Stimulated activated naive CD8-positive, alpha-beta T cell treated with anti-CD3 and anti-CD28 coated beads, Interleukin-15, Interleukin-2, amounts not matched to agents 100 ng/mL and 50 ng/mL, for 24 hours (primary cell): ENCODE results near the gene GALM.
"Not testable (repeated sequence)": the region's sequence is repeated elsewhere in the genome, so short reads cannot be mapped to it uniquely, and the experiment has no call there.

Experiments
- H3K27ac Mint-ChIP-seq: one replicate; pipeline ENCODE4 v1.8.0; 2021; ENCODE audit warnings: mild to moderate bottlenecking, mixed read lengths
- H3K27me3 Mint-ChIP-seq: one replicate; pipeline ENCODE4 v1.8.0; 2021; ENCODE audit warnings: mixed read lengths
- H3K36me3 Mint-ChIP-seq: one replicate; pipeline ENCODE4 v1.8.0; 2021; ENCODE audit warnings: low read depth, mixed read lengths
- H3K4me1 Mint-ChIP-seq: one replicate; pipeline ENCODE4 v1.8.0; 2021; ENCODE audit warnings: low read depth, mixed read lengths
- H3K4me3 Mint-ChIP-seq: one replicate; pipeline ENCODE4 v1.8.0; 2021; ENCODE audit warnings: mild to moderate bottlenecking, mixed read lengths
- H3K9me3 Mint-ChIP-seq: one replicate; pipeline ENCODE4 v1.8.0; 2021; ENCODE audit warnings: mixed read lengths

The GALM gene

GRCh38 chr2:38642373-38643017 lies 23.4 kb upstream of the GALM start:
- H3K9me3 Mint-ChIP-seq, H3K4me3 Mint-ChIP-seq, H3K36me3 Mint-ChIP-seq, H3K27ac Mint-ChIP-seq, H3K27me3 Mint-ChIP-seq: not testable (repeated sequence)
- peaks cover 23% of the 10 kb centered on the region for H3K4me1 Mint-ChIP-seq

- H3K4me1 Mint-ChIP-seq = peaks cover 26% of the 10 kb centered on the region
Observed at GRCh38 chr2:38643021-38643671, 22.8 kb upstream of the GALM start.

GRCh38 chr2:38643683-38644511 lies 22.0 kb upstream of the GALM start:
- H3K4me1 Mint-ChIP-seq = peaks cover 29% of the 10 kb centered on the region
- H3K27ac Mint-ChIP-seq = peak overlapping the region; percentile 73
- H3K27me3 Mint-ChIP-seq, H3K9me3 Mint-ChIP-seq, H3K36me3 Mint-ChIP-seq: not testable (repeated sequence)
- H3K4me3 Mint-ChIP-seq = peak overlapping the region; percentile 27

More at GRCh38 chr2:38643021-38643671, 22.8 kb upstream of the GALM start:
- Mint-ChIP-seq H3K27me3 (no peaks in the 10 kb centered on the region), H3K4me3 (no peak overlapping the region), H3K9me3 (peaks cover 3% of the 10 kb centered on the region), H3K27ac (no peak overlapping the region), H3K36me3 (no peaks in the 10 kb centered on the region)

- peaks cover 3% of the 10 kb centered on the region for H3K9me3 Mint-ChIP-seq
- H3K27ac Mint-ChIP-seq = no peak overlapping the region
Observed at GRCh38 chr2:38648107-38648761, 17.7 kb upstream of the GALM start.

GRCh38 chr2:38649176-38649728 lies 16.7 kb upstream of the GALM start:
- no peaks in the 10 kb centered on the region for H3K27me3 Mint-ChIP-seq
- H3K36me3 Mint-ChIP-seq = no peaks in the 10 kb centered on the region
- peaks cover 54% of the 10 kb centered on the region for H3K4me1 Mint-ChIP-seq
- H3K27ac Mint-ChIP-seq = no peak overlapping the region
- no peak overlapping the region for H3K4me3 Mint-ChIP-seq
- H3K9me3 Mint-ChIP-seq = no peaks in the 10 kb centered on the region

More at GRCh38 chr2:38648107-38648761, 17.7 kb upstream of the GALM start:
- Mint-ChIP-seq H3K4me3 (no peak overlapping the region), H3K27me3 (no peaks in the 10 kb centered on the region), H3K36me3 (no peaks in the 10 kb centered on the region), H3K4me1 (peaks cover 50% of the 10 kb centered on the region)

- no peaks in the 10 kb centered on the region for H3K36me3 Mint-ChIP-seq
- H3K4me3 Mint-ChIP-seq = no peak overlapping the region
Observed at GRCh38 chr2:38650012-38650411, 15.9 kb upstream of the GALM start.

GRCh38 chr2:38650717-38651116 lies 15.2 kb upstream of the GALM start:
- H3K9me3 Mint-ChIP-seq = no peaks in the 10 kb centered on the region
- no peaks in the 10 kb centered on the region for H3K27me3 Mint-ChIP-seq
- H3K36me3 Mint-ChIP-seq = no peaks in the 10 kb centered on the region
- H3K4me3 Mint-ChIP-seq = no peak overlapping the region
- peaks cover 63% of the 10 kb centered on the region for H3K4me1 Mint-ChIP-seq
- no peak overlapping the region for H3K27ac Mint-ChIP-seq

More at GRCh38 chr2:38650012-38650411, 15.9 kb upstream of the GALM start:
- Mint-ChIP-seq H3K27me3 (no peaks in the 10 kb centered on the region), H3K27ac (no peak overlapping the region), H3K4me1 (peaks cover 56% of the 10 kb centered on the region), H3K9me3 (no peaks in the 10 kb centered on the region)

- H3K27me3 Mint-ChIP-seq = no peaks in the 10 kb centered on the region
- H3K9me3 Mint-ChIP-seq = no peaks in the 10 kb centered on the region
- no peaks in the 10 kb centered on the region for H3K36me3 Mint-ChIP-seq
- peak overlapping the region; percentile 63 for H3K4me3 Mint-ChIP-seq
- peaks cover 66% of the 10 kb centered on the region for H3K4me1 Mint-ChIP-seq
- H3K27ac Mint-ChIP-seq = peak overlapping the region; percentile 84
Observed at GRCh38 chr2:38652431-38653273, 13.3 kb upstream of the GALM start.

GRCh38 chr2:38653380-38653714 lies 12.6 kb upstream of the GALM start:
- no peaks in the 10 kb centered on the region for H3K36me3 Mint-ChIP-seq
- peak overlapping the region; percentile 63 for H3K4me3 Mint-ChIP-seq
- no peaks in the 10 kb centered on the region for H3K9me3 Mint-ChIP-seq
- H3K27me3 Mint-ChIP-seq = no peaks in the 10 kb centered on the region
- H3K4me1 Mint-ChIP-seq = peaks cover 61% of the 10 kb centered on the region
- peak overlapping the region; percentile 84 for H3K27ac Mint-ChIP-seq

- H3K4me1 Mint-ChIP-seq = peaks cover 60% of the 10 kb centered on the region
- peak overlapping the region; percentile 63 for H3K4me3 Mint-ChIP-seq
- H3K27ac Mint-ChIP-seq = peak overlapping the region; percentile 84
- no peaks in the 10 kb centered on the region for H3K9me3 Mint-ChIP-seq
- H3K36me3 Mint-ChIP-seq = no peaks in the 10 kb centered on the region
- no peaks in the 10 kb centered on the region for H3K27me3 Mint-ChIP-seq
Observed at GRCh38 chr2:38653715-38654527, 12.0 kb upstream of the GALM start.

- Mint-ChIP-seq H3K4me3 (peak overlapping the region; percentile 42), H3K27me3 (no peaks in the 10 kb centered on the region), H3K4me1 (peaks cover 67% of the 10 kb centered on the region), H3K27ac (peak overlapping the region; percentile 84), H3K9me3 (no peaks in the 10 kb centered on the region), H3K36me3 (no peaks in the 10 kb centered on the region)
Observed at GRCh38 chr2:38654528-38655381, 11.2 kb upstream of the GALM start.

GRCh38 chr2:38655441-38655840 lies 10.5 kb upstream of the GALM start:
- Mint-ChIP-seq H3K27ac (peak overlapping the region; percentile 84), H3K36me3 (no peaks in the 10 kb centered on the region), H3K4me3 (peak overlapping the region; percentile 42), H3K27me3 (no peaks in the 10 kb centered on the region), H3K9me3 (no peaks in the 10 kb centered on the region), H3K4me1 (peaks cover 67% of the 10 kb centered on the region)
